Esophagus (tissue), 2 donors: ENCODE results near the gene RAI1. TPM values are rescaled to one million over a fixed set of nuclear protein-coding genes. Genes with fewer than 3 reads are reported as not detected.

Source experiments
- H3K27ac ChIP-seq, 2 donors: one replicate each; pipeline ENCODE4 v1.5.1; 2013; ENCODE audit warnings: low read depth in 2 of 2, mild to moderate bottlenecking in 2 of 2, inconsistent platforms in 1 of 2, low read length in 1 of 2, moderate library complexity in 1 of 2
- H3K27me3 ChIP-seq, 2 donors: one replicate each; pipeline ENCODE4 v1.6.1; 2013; ENCODE audit warnings: low read length in 2 of 2, control low read depth in 1 of 2, mild to moderate bottlenecking in 1 of 2; ENCODE audit not compliant: insufficient read depth in 2 of 2, control insufficient read depth in 1 of 2
- H3K36me3 ChIP-seq, 2 donors: one replicate each; pipeline ENCODE4 v1.6.1; 2013; ENCODE audit warnings: low read length in 1 of 2; ENCODE audit not compliant: control insufficient read depth in 2 of 2, insufficient read depth in 2 of 2
- H3K4me1 ChIP-seq, 2 donors: one replicate each; pipeline ENCODE4 v1.6.1; 2013; ENCODE audit warnings: low read length in 1 of 2; ENCODE audit not compliant: control insufficient read depth in 2 of 2, insufficient read depth in 2 of 2
- H3K4me3 ChIP-seq, 2 donors: one replicate each; pipeline ENCODE4 v1.5.1; 2013; ENCODE audit warnings: low read length in 2 of 2, mild to moderate bottlenecking in 2 of 2, low read depth in 1 of 2, moderate library complexity in 1 of 2
- H3K9me3 ChIP-seq, 2 donors: one replicate each; pipeline ENCODE4 v1.6.1; 2013; ENCODE audit warnings: mild to moderate bottlenecking in 2 of 2, low read depth in 1 of 2, low read length in 1 of 2, moderate library complexity in 1 of 2; ENCODE audit not compliant: control insufficient read depth in 2 of 2, insufficient read depth in 1 of 2
- WGBS, 2 donors: extraction: QIAGEN DNeasy Blood & Tissue Kit; methylation state at CpG; one replicate each; pipeline ENCODE4 v1.1.7; 2013; 5-methylcytosine and 5-hydroxymethylcytosine counted together
- polyA plus RNA-seq, 2 donors: library from polyadenylated mRNA; stranded (reverse); fragments of 200-250 nt; gene quantifications; one replicate each; pipeline ENCODE4 v1.2.3, GENCODE V29; 2013
- donor health status: healthy with polysubstance abuse.
- donor health status: Bipolar disorder and iron deficiency.

Gene RAI1
- polyA plus RNA-seq, 2 donors = 10.7 to 14.4 TPM

- H3K27me3 ChIP-seq = no peaks in the 10 kb centered on the region
- H3K9me3 ChIP-seq = no peaks in the 10 kb centered on the region
- peaks cover 0 to 28% of the 10 kb centered on the region in 2 donors for H3K4me1 ChIP-seq
- H3K4me3 ChIP-seq = peak overlapping the region; percentile 48 to 59
- H3K36me3 ChIP-seq = peaks cover 0 to 2% of the 10 kb centered on the region in 2 donors
- WGBS, 2 donors = 30 to 33% methylated on average over 9 of the region's 9 CpGs
- H3K27ac ChIP-seq = peak overlapping the region; percentile 88 to 94
Observed at GRCh38 chr17:17752821-17753321, 71.6 kb downstream of the RAI1 start.

DNA sequence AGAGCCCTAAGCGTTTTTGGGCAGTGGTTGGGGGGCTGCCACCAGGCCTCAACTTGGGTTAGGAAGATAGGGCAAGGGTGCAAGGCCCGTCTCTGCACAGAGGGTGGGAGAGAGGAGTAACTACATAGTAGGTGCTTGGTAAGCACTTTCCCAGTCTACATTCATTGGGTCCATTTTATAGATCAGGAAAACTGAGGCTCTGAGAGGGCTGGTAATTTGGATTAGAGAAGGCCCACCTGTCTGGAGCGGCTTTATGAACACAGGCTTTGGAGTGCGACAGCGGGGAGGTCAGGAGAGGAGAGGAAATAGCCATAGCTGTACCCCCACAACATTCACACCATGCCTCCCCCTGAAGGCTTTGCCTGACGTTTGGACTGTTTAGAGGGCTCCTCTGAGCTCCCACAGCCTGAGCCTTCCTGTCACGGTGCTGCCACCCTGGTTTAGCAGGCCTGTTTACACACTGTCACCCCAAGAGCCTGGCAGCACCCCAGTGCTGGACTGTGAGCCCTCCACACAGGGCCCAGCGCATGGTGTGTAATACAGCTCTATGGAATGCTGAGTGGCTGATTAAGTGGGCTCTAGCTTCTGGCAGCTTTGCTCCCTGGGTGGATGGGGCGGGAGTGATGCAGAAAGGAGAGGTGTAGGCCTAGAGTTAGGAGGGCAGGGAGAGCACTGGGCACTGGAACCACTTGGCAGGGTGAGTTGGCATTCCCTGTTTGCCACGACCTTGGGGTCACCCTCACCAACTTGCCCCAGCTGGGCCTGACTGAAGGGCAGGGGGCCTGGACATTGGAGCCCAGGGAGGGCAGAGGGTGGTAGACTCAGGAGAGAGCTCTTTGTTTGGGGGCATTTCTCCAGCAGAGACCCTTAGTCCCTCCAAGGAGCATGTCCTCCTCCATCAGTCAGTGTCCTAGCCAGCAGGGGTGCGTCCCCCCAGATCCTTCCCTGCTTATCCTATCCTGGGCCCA is 73.7 kb downstream of the RAI1 start:
- peaks cover 0 to 20% of the 10 kb centered on the region in 2 donors for H3K4me1 ChIP-seq
- H3K27ac ChIP-seq = no peak overlapping the region
- H3K27me3 ChIP-seq = no peaks in the 10 kb centered on the region
- 80 to 86% methylated on average over 11 of the region's 11 CpGs for WGBS, 2 donors
- H3K9me3 ChIP-seq = no peaks in the 10 kb centered on the region
- H3K4me3 ChIP-seq = no peak overlapping the region
- peaks cover 0 to 6% of the 10 kb centered on the region in 2 donors for H3K36me3 ChIP-seq

- H3K4me3 ChIP-seq = no peak overlapping the region
- 82 to 86% methylated on average over 8 of the region's 8 CpGs for WGBS, 2 donors
- peaks cover 0 to 6% of the 10 kb centered on the region in 2 donors for H3K36me3 ChIP-seq
- no peaks in the 10 kb centered on the region for H3K9me3 ChIP-seq
- no peaks in the 10 kb centered on the region for H3K27me3 ChIP-seq
- H3K27ac ChIP-seq = no peak overlapping the region
- peaks cover 0 to 20% of the 10 kb centered on the region in 2 donors for H3K4me1 ChIP-seq
Observed at GRCh38 chr17:17755715-17756114, 74.5 kb downstream of the RAI1 start.

GRCh38 chr17:17757391-17757791 is 76.1 kb downstream of the RAI1 start:
- Histone ChIP-seq H3K27me3 (no peaks in the 10 kb centered on the region), H3K9me3 (no peaks in the 10 kb centered on the region), H3K27ac (no peak overlapping the region), H3K4me3 (no peak overlapping the region), H3K4me1 (peaks cover 0 to 12% of the 10 kb centered on the region in 2 donors), H3K36me3 (peaks cover 0 to 10% of the 10 kb centered on the region in 2 donors)
- WGBS, 2 donors = 75 to 79% methylated on average over 15 of the region's 15 CpGs

DNA sequence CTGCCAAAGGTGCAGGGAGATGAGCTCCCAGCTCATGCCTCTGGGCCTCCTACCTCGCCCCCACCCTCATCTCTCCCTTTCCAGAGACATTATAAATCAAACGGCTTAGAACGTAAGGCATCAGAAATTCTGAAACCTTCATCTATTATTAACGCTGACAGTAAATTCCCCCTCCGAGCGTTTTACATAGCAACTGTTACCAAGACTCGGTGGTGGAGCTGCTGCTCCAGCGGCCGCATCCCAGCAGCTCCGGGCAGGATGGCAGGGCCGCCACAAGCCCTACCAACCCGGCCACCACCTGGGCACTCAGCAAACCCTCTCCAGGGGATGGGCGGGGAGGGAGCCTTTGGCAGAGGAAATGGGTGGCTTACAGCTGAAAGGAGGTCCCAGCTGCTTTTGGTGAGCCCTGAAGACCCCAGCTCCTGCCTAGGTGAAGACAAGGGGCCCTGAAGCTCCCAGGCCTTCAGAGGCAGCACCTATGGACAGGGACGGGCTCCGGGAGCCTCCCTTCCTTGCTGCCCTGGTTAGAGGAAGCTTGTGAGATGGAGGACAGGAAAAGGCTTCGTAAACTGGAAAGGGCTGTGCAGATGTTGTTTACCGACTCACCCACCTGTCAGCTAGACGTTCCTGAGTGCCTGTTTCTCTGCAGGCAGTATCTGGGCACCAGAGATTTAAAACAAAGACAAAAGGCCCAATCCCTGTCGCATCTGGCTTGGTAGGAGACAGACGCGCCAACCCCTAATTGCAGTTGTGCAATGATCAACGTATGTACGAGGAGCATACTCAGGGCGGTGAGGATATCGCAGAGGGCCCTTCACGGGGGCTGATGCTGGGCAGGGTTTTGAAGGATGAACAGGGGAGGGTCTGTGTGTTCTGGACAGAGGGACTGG is 76.9 kb downstream of the RAI1 start:
- Histone ChIP-seq H3K9me3 (no peaks in the 10 kb centered on the region), H3K27ac (no peak overlapping the region), H3K4me1 (peaks cover 0 to 4% of the 10 kb centered on the region in 2 donors), H3K4me3 (no peak overlapping the region), H3K36me3 (peaks cover 0 to 10% of the 10 kb centered on the region in 2 donors), H3K27me3 (no peaks in the 10 kb centered on the region)
- WGBS, 2 donors = 78 to 80% methylated on average over 26 of the region's 26 CpGs

- no peak overlapping the region for H3K27ac ChIP-seq
- WGBS, 2 donors = 82 to 85% methylated on average over 7 of the region's 7 CpGs
Observed at GRCh38 chr17:17758941-17759563, 77.8 kb downstream of the RAI1 start.

GRCh38 chr17:17760350-17760749 is 79.1 kb downstream of the RAI1 start:
- Histone ChIP-seq H3K36me3 (peaks cover 0 to 10% of the 10 kb centered on the region in 2 donors), H3K27me3 (no peaks in the 10 kb centered on the region), H3K4me1 (peaks cover 0 to 4% of the 10 kb centered on the region in 2 donors), H3K9me3 (no peaks in the 10 kb centered on the region), H3K27ac (no peak overlapping the region), H3K4me3 (no peak overlapping the region)
- 81 to 82% methylated on average over 7 of the region's 7 CpGs for WGBS, 2 donors

More at GRCh38 chr17:17758941-17759563, 77.8 kb downstream of the RAI1 start:
- Histone ChIP-seq H3K4me3 (no peak overlapping the region), H3K9me3 (no peaks in the 10 kb centered on the region), H3K36me3 (peaks cover 0 to 12% of the 10 kb centered on the region in 2 donors), H3K27me3 (no peaks in the 10 kb centered on the region), H3K4me1 (peaks cover 0 to 3% of the 10 kb centered on the region in 2 donors)

GRCh38 chr17:17760872-17761550 is 79.8 kb downstream of the RAI1 start:
- Histone ChIP-seq H3K4me1 (peaks cover 5 to 10% of the 10 kb centered on the region in 2 donors), H3K27me3 (no peaks in the 10 kb centered on the region), H3K4me3 (no peak overlapping the region), H3K27ac (no peak overlapping the region), H3K9me3 (no peaks in the 10 kb centered on the region), H3K36me3 (peaks cover 0 to 10% of the 10 kb centered on the region in 2 donors)
- WGBS, 2 donors = 87 to 94% methylated on average over 8 of the region's 8 CpGs
